Adrenal gland (tissue), 19 donors: ENCODE results near the gene EXT2. TPM values are rescaled to one million over a fixed set of nuclear protein-coding genes. Genes with fewer than 3 reads are reported as not detected.

Source experiments
- DNase-seq, 7 donors: peaks; one replicate each; pipeline ENCODE4 v3.0.0-alpha.2; 2019 to 2020
- H3K27ac ChIP-seq, 5 donors: fragments of 200-600 bp; sonication (generic) in 4 of 5; 1 replicate in 3 of 5; 2 replicates in 2 of 5; pipeline versions ENCODE4 v1.5.1 to v1.8.0; 2016 to 2020; ENCODE audit warnings: mild to moderate bottlenecking in 1 of 5
- H3K27me3 ChIP-seq: fragments of 200-600 bp; 2 replicates; pipeline ENCODE4 v1.8.0; 2021
- H3K36me3 ChIP-seq, 2 donors: fragments of 200-600 bp; replicated peaks in 1 of 2; 1 replicate in 1 of 2; 2 replicates in 1 of 2; pipeline versions ENCODE4 v1.5.1 to v1.8.0; 2018 to 2022
- H3K4me1 ChIP-seq, 2 donors: fragments of 200-600 bp; replicated peaks in 1 of 2; 1 replicate in 1 of 2; 2 replicates in 1 of 2; pipeline versions ENCODE4 v1.5.1 to v1.8.0; 2018 to 2021
- H3K4me3 ChIP-seq, 4 donors: fragments of 200-600 bp; sonication (generic) in 3 of 4; one replicate each; pipeline ENCODE4 v1.5.1; 2016 to 2018
- H3K9me3 ChIP-seq, 3 donors: fragments of 200-600 bp; sonication (generic) in 1 of 3; replicated peaks in 1 of 3; 1 replicate in 2 of 3; 2 replicates in 1 of 3; pipeline versions ENCODE4 v1.5.1 to v1.8.0; 2016 to 2021
- POLR2A ChIP-seq, 2 donors: fragments of 450-650 bp; IDR thresholded peaks; one replicate each; pipeline ENCODE4 v1.6.1; 2017; ENCODE audit warnings: antibody characterized with exemption in 2 of 2, mild to moderate bottlenecking in 2 of 2, moderate library complexity in 1 of 2
- WGBS, 4 donors: extraction: QIAGEN DNeasy Blood & Tissue Kit in 2 of 4; methylation state at CpG; one replicate each; pipeline versions ENCODE4 v1.1.5 to v1.1.7; 2013 to 2017; 5-methylcytosine and 5-hydroxymethylcytosine counted together
- intact Hi-C, 2 donors: fragments of 100-400 bp; cut with DNase I; formaldehyde crosslinking; loops; one replicate each; pipeline versions ENCODE4 v1.14.1 to v1.15.0; 2022 to 2023
- long read RNA-seq, 10 donors: library from polyadenylated mRNA in 3 of 10; unstranded in 2 of 10; stranded (forward) in 1 of 10; transcript quantifications; one replicate each; pipeline ENCODE4 v2.0.0 and lab custom pipeline, GENCODE V29; 2021 to 2026
- polyA plus RNA-seq, 3 donors: library from polyadenylated mRNA; stranded (reverse); fragments of 200-250 nt in 2 of 3; fragments of 350-450 nt in 1 of 3; fragmentation: Illumina TruSeq in 1 of 3; extraction: RNeasy Lipid Tissue Mini Kit (QIAGEN cat#74804) in 1 of 3; gene quantifications; one replicate each; pipeline ENCODE4 v1.2.3, GENCODE V29; 2013 to 2014
- total RNA-seq, 9 donors: library from RNA; depleted of rRNA in 4 of 9; stranded (reverse); fragments of >200 nt in 4 of 9; fragments of 120-200 nt in 1 of 9; fragmentation: NEBNext Ultra II Directional in 1 of 9; extraction: Animal tissue kit (Norgen Biotek cat#: 25700) in 1 of 9; gene quantifications; one replicate each; pipeline versions ENCODE4 v1.1.0 to v1.2.4, GENCODE V29; 2013 to 2023
- TF ChIP-seq, protein P1 (sequence below), 6 experiments: fragments of 450-650 bp in 4 of 6; fragments of 200-600 bp in 2 of 6; sonication (generic) in 1 of 6; IDR thresholded peaks; 1 replicate in 5 of 6; 2 replicates in 1 of 6; pipeline versions ENCODE4 v1.5.1 to v1.8.0; 2016 to 2021; ENCODE audit warnings: antibody characterized with exemption in 6 of 6, mild to moderate bottlenecking in 2 of 6, moderate library complexity in 1 of 6
- donor health status: healthy with polysubstance abuse.
- donor health status: Bipolar disorder and iron deficiency.
- donor health status: DM: yes; HTN: yes; CAD: no.
- donor health status: DM: no; HTN: no; CAD: no.
- donor health status: DM: no; HTN: no; CAD: no.
- donor health status: DM: yes; HTN: yes; CAD: no.

The EXT2 gene
- total RNA-seq (10 to 100 TPM; 41.3 to 89.3 (median 46.4) TPM), polyA plus RNA-seq (10 to 100 TPM; 28.7 to 49.6 (median 32.3) TPM)
- long read RNA-seq, donor 1, partial matches to known transcripts = 0 of 4 reads
- long read RNA-seq, donor 1, other reads (novel, unspliced or antisense) = 0 of 4 reads
- long read RNA-seq, donor 2, partial matches to known transcripts = 0 of 3 reads
- long read RNA-seq, donor 2, other reads (novel, unspliced or antisense) = 0 of 3 reads
- long read RNA-seq, donor 3, partial matches to known transcripts = 5 of 9 reads
- long read RNA-seq, donor 3, other reads (novel, unspliced or antisense) = 0 of 9 reads
- long read RNA-seq, donor 4, transcript EXT2-210 (14 exons, 3,136 nt) = major isoform, 12 of 14 reads
- long read RNA-seq, donor 4, partial matches to known transcripts = 2 of 14 reads
- long read RNA-seq, donor 4, other reads (novel, unspliced or antisense) = 0 of 14 reads
- long read RNA-seq, donor 5, transcript EXT2-210 (14 exons, 3,136 nt) = major isoform, 91 of 112 reads
- long read RNA-seq, donor 5, partial matches to known transcripts = 6 of 112 reads
- long read RNA-seq, donor 5, other reads (novel, unspliced or antisense) = 12 of 112 reads
- long read RNA-seq, donor 6, transcript EXT2-210 (14 exons, 3,136 nt) = major isoform, 6 of 10 reads
- long read RNA-seq, donor 6, partial matches to known transcripts = 2 of 10 reads
- long read RNA-seq, donor 6, other reads (novel, unspliced or antisense) = 2 of 10 reads
- long read RNA-seq, donor 7, partial matches to known transcripts = 0 of 2 reads
- long read RNA-seq, donor 7, other reads (novel, unspliced or antisense) = 0 of 2 reads
- long read RNA-seq, donor 8, transcript EXT2-210 (14 exons, 3,136 nt) = major isoform, 10 of 15 reads
- long read RNA-seq, donor 8, partial matches to known transcripts = 5 of 15 reads
- long read RNA-seq, donor 8, other reads (novel, unspliced or antisense) = 0 of 15 reads
- long read RNA-seq, donor 9, transcript EXT2-210 (14 exons, 3,136 nt) = major isoform, 6 of 6 reads
- long read RNA-seq, donor 9, partial matches to known transcripts = 0 of 6 reads
- long read RNA-seq, donor 9, other reads (novel, unspliced or antisense) = 0 of 6 reads
- long read RNA-seq, donor 10, partial matches to known transcripts = 0 of 1 reads
- long read RNA-seq, donor 10, other reads (novel, unspliced or antisense) = 0 of 1 reads

DNA sequence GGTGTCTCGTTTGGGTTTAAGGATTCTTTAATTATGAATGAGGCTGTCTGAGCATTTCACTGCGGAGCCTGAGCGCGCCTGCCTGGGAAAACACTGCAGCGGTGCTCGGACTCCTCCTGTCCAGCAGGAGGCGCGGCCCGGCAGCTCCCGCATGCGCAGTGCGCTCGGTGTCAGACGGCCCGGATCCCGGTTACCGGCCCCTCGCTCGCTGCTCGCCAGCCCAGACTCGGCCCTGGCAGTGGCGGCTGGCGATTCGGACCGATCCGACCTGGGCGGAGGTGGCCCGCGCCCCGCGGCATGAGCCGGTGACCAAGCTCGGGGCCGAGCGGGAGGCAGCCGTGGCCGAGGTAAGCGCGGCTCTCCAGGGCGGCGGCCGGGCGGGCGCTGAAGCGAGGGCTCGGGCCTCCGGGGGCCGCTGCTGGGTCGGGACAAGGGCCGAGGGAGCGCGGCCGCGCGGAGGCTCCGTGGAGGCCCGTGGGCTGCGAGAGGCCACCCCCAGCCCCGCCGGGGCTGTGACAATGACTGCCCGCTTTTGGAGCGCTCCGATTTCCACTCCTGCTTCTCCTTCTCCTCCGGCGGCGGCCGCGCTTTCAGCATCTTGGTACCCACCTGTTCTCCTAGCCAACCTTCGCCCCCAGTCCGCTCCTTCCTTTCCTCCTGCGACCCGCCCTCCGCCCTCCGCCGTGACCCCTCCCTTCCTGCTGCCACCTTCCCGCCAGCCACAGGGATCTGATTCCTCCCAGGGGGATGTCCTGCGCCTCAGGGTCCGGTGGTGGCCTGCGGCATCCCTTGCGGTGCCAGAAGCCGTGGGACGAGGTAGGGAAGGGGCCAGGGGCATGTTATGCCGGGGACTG, at the start of gene EXT2:
TSS of gene EXT2 (plus strand) at position 173 of the 854 bp plus-strand sequence. CDS start 12,035 bp downstream, outside the sequence.
- TF ChIP-seq POLR2A (IDR thresholded peaks at IDR 0.05) = peak; percentile 63 to 80
- TF ChIP-seq, protein P1, sequence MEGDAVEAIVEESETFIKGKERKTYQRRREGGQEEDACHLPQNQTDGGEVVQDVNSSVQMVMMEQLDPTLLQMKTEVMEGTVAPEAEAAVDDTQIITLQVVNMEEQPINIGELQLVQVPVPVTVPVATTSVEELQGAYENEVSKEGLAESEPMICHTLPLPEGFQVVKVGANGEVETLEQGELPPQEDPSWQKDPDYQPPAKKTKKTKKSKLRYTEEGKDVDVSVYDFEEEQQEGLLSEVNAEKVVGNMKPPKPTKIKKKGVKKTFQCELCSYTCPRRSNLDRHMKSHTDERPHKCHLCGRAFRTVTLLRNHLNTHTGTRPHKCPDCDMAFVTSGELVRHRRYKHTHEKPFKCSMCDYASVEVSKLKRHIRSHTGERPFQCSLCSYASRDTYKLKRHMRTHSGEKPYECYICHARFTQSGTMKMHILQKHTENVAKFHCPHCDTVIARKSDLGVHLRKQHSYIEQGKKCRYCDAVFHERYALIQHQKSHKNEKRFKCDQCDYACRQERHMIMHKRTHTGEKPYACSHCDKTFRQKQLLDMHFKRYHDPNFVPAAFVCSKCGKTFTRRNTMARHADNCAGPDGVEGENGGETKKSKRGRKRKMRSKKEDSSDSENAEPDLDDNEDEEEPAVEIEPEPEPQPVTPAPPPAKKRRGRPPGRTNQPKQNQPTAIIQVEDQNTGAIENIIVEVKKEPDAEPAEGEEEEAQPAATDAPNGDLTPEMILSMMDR (IDR thresholded peaks at IDR 0.05) = peak; percentile 62 to 93 (median 80)
- Histone ChIP-seq H3K4me3 (peak within 1 kb of the TSS; percentile 77 to 94 (median 88)), H3K9me3 (no peaks in the 10 kb centered on the region), H3K27ac (peak within 1 kb of the TSS; percentile 62 to 93 (median 71)), H3K27me3 (no peaks in the 10 kb centered on the region), H3K36me3 (no peaks in the 10 kb centered on the region), H3K4me1 (peaks cover 6 to 21% of the 10 kb centered on the region in 2 donors)
- intact Hi-C loops = no loop called here
- peak; percentile 89 to 94 (median 90) for DNase-seq
- WGBS, 4 donors = 0 to 1% (median 0%) methylated on average over 24 to 83 of the region's 83 CpGs

DNA sequence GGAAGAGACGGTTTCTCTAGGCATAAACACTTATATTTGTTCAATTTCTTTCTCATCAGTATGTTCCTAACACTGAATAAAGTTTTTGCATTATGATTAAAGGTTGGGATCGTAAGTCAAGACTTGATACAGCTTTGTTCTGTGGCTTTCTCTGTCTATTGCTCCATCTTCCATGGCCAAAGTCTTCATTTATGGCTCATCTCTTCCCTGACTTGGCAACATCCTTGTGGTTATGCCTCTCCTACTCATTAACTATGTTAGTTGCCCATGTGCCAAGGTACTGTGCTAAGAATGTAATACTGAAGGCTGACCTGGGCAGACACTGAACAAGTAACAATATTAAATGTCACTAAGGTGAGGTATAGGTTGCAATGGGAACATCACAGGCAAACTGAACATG, 49.3 kb upstream of the EXT2 start:
- H3K4me1 ChIP-seq = no peaks in the 10 kb centered on the region
- no peaks in the 10 kb centered on the region for H3K27me3 ChIP-seq
- no peaks in the 10 kb centered on the region for H3K36me3 ChIP-seq
- no peak overlapping the region for H3K27ac ChIP-seq
- intact Hi-C loops = no loop called here
- no peaks in the 10 kb centered on the region for H3K9me3 ChIP-seq
- no peak for DNase-seq
- 81 to 94% (median 91%) methylated on average over 2 of the region's 2 CpGs for WGBS, 4 donors
- no peak for TF ChIP-seq POLR2A (IDR thresholded peaks at IDR 0.05)
- TF ChIP-seq, protein P1 (IDR thresholded peaks at IDR 0.05) = no peak
- H3K4me3 ChIP-seq = no peak overlapping the region

DNA sequence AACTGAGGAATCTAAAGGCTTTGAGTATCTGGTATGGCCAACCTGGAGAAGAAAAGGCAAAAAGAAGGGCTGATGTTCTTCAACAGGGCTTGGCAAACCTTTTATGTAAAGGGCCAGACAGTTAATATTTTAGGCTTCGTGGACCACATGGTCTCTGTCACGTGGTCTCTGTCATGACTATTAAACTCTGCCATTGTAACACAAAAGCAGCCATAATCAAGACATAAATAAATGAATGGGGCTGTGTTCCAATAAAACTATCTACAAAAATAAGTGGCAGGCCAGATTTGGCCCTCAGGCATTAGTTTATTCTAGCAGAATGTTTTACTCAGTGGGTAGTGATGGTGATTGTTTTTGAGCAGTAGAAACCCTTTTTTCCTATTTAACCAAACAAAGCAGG, 48.2 kb upstream of the EXT2 start:
- Histone ChIP-seq H3K36me3 (no peaks in the 10 kb centered on the region), H3K9me3 (no peaks in the 10 kb centered on the region), H3K4me3 (no peak overlapping the region), H3K27me3 (no peaks in the 10 kb centered on the region), H3K4me1 (no peaks in the 10 kb centered on the region), H3K27ac (no peak overlapping the region)
- intact Hi-C loops = no loop called here
- DNase-seq = no peak
- TF ChIP-seq, protein P1 (IDR thresholded peaks at IDR 0.05) = no peak
- no peak for TF ChIP-seq POLR2A (IDR thresholded peaks at IDR 0.05)
- WGBS, 4 donors = 61 to 83% (median 78%) methylated on average over 2 of the region's 2 CpGs
